GM12873 (cell line): ENCODE measurements around the gene DENND2A.

Source experiments
- CTCF ChIP-seq: IDR thresholded peaks from 2 replicates; pipeline ENCODE4 v1.5.1; 2012; ENCODE audit warnings: low read depth, mild to moderate bottlenecking, moderate library complexity, low read length, control low read depth; ENCODE audit not compliant: insufficient read depth; ENCODE audit errors: missing control alignments

The DENND2A gene

DNA sequence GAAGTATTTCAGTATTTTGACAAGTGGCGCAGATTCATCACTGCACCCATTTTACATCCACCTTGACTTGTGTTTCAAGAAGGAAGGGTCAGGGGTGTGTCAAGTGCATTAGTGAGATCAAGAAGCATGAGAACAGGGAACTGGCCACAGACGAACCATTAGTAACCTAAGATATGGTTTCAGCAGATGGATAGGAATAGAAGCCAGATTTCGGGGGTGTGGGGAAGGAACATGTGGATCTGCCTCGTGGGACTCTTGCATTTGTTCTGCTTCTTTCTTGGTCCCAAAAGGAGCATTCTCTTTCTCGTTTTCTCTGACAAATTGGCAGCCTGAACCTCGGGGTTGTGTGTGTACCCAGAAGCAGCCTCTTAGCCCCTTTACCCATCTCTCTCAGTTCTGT lies 9.6 kb downstream of the DENND2A start:
- no peak for TF ChIP-seq CTCF

GRCh38 chr7:140625908-140626868 lies 14.4 kb downstream of the DENND2A start:
- no peak for TF ChIP-seq CTCF

DNA sequence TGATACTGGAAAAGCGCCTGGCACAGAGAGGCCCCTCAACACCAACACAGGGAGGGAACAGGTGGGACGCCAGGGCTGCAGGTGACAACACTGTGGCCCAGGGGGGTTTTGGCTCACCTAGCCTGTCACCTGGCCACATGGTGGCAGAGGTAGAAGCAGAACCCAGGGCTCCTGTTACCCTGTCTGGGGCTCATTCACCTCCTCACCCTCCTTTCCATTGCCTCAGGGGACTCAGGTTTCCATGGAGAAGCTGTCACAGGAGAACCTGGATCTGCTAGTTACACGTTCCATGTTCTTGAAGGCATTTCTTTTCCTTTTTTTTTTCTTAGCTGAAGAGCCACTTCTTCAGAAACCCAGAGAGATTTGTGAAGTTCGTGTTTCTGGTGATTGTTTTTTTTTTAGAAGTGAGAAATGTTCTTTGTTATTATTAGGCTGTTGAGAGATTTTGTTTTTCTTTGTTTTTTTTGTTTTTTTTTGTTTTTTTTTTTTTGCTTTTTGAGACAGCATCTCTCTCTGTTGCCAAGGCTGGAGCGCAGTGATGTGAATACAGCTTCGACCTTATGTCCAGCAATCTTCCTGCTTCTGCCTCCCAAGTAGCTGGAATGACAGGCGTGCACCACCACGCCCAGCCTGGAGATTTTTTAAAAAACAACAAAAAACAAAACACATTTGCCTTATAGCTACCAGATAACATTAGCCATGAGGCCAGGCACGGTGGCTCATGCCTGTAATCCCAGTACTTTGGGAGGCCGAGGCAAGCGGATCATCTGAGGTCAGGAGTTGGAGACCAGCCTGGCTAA lies 16.0 kb downstream of the DENND2A start:
- no peak for TF ChIP-seq CTCF

- TF ChIP-seq CTCF = no peak
Measured at GRCh38 chr7:140623980-140624379, 16.6 kb downstream of the DENND2A start.

- no peak for TF ChIP-seq CTCF
Measured at GRCh38 chr7:140621401-140622021, 19.1 kb downstream of the DENND2A start.

DNA sequence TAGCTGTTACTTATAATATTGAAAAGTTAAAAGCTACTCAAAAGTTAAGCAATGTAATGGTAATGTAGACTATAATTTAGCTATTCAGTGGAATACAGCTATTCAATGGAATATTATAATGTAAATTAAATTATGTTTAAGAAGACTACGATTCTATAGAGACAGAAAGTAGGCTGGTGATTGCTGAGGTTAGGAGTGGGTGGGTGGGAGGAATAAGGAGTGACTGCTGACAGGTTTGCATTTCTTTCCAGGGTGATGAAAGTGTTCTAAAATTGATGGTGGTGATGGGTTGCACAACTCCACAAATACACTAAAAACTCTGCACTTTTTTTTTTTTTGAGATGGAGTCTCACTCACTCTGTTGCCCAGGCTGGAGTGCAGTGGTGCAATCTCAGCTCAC lies 21.4 kb downstream of the DENND2A start:
- TF ChIP-seq CTCF = no peak

GRCh38 chr7:140618306-140618705 lies 22.3 kb downstream of the DENND2A start:
- no peak for TF ChIP-seq CTCF
